HFFc6 (cell line): ENCODE measurements around the gene TCEA2. TPM values are rescaled to one million over a fixed set of nuclear protein-coding genes. Genes with fewer than 3 reads are reported as not detected.

Experiments used
- DNase-seq: peaks from one replicate; pipeline ENCODE4 v3.0.0-alpha.2; 2018
- H3K27ac Mint-ChIP-seq: 2 replicates; pipeline ENCODE4 v1.8.0; 2020; ENCODE audit warnings: mild to moderate bottlenecking, mixed read lengths
- H3K27me3 Mint-ChIP-seq: 2 replicates; pipeline ENCODE4 v1.8.0; 2021; ENCODE audit warnings: mild to moderate bottlenecking, moderate library complexity, mixed read lengths; ENCODE audit not compliant: insufficient read depth
- H3K36me3 Mint-ChIP-seq: 2 replicates; pipeline ENCODE4 v1.8.0; 2021; ENCODE audit warnings: low read depth, mixed read lengths
- H3K4me1 Mint-ChIP-seq: 2 replicates; pipeline ENCODE4 v1.8.0; 2020; ENCODE audit warnings: low read depth, mixed read lengths
- H3K4me3 Mint-ChIP-seq: 2 replicates; pipeline ENCODE4 v1.8.0; 2020; ENCODE audit warnings: mild to moderate bottlenecking, moderate library complexity, mixed read lengths
- H3K9me3 Mint-ChIP-seq: 2 replicates; pipeline ENCODE4 v1.8.0; 2020; ENCODE audit warnings: mild to moderate bottlenecking, mixed read lengths
- total RNA-seq, 6 experiments: library from RNA; stranded (reverse); fragmentation: NEBNext Ultra II Directional; extraction: Animal tissue kit (Norgen Biotek cat#: 25700); gene quantifications; 2 replicates in 1 of 6; 3 replicates in 5 of 6; pipeline ENCODE4 v1.2.3, GENCODE V29; 2021
- TF ChIP-seq, protein P1 (sequence below): fragments of 200-600 bp; sonication (generic); IDR thresholded peaks from 2 replicates; pipeline ENCODE4 v1.5.0; 2021; ENCODE audit warnings: antibody characterized with exemption, mild to moderate bottlenecking

Gene TCEA2
- total RNA-seq, 6 experiments from 2014 or later = 36.8 to 47.4 (median 41.5) TPM

DNA sequence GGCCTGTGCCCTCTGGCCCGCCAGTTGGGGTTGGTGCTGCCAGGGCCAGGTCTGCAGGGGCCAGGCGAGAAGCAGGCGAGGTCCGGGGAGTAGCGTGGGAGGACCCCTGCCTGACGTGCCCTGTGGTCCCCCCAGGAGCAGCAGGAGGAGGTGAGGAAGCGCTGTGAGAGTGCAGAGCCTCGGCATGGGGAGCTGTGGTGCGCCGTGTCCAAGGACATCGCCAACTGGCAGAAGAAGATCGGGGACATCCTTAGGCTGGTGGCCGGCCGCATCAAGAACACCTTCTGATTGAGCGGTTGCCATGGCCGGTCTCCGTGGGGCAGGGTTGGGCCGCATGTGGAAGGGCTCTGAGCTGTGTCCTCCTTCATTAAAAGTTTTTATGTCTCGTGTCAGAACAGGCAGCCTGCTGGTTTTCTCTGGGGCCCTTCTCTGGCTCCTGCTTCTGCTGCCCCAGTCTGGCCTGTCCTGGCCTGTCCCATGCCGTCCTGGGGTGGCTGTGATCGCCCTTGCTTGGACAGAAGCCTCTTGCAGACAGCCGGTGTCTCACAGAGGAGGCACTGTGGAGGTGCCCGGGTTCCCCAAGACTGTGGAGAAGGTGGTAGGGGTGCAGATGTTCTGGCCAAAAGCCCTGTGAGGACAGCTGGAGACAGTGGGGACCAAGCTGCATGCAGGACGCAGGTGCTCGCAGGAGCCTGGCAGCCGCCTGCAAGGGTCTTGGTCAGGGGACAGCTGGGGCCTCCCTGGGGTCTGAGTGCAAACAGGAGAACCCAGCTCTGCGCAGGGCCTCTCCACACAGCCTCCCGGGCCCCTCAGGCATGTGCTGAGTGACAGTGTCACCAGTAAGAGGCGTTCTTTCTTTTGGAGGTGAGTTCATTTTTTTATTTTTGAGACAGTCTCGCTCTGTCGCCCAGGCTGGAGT is 30.0 kb upstream of the TCEA2 start:
- Mint-ChIP-seq H3K4me3 (no peak overlapping the region), H3K27me3 (peaks cover 5% of the 10 kb centered on the region), H3K4me1 (0 out of 2 replicates have a peak, but pooled peaks cover 4% of the 10 kb centered on the region), H3K27ac (no peak overlapping the region), H3K36me3 (peaks cover 12% of the 10 kb centered on the region), H3K9me3 (no peaks in the 10 kb centered on the region)
- TF ChIP-seq, protein P1, sequence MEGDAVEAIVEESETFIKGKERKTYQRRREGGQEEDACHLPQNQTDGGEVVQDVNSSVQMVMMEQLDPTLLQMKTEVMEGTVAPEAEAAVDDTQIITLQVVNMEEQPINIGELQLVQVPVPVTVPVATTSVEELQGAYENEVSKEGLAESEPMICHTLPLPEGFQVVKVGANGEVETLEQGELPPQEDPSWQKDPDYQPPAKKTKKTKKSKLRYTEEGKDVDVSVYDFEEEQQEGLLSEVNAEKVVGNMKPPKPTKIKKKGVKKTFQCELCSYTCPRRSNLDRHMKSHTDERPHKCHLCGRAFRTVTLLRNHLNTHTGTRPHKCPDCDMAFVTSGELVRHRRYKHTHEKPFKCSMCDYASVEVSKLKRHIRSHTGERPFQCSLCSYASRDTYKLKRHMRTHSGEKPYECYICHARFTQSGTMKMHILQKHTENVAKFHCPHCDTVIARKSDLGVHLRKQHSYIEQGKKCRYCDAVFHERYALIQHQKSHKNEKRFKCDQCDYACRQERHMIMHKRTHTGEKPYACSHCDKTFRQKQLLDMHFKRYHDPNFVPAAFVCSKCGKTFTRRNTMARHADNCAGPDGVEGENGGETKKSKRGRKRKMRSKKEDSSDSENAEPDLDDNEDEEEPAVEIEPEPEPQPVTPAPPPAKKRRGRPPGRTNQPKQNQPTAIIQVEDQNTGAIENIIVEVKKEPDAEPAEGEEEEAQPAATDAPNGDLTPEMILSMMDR = no peak
- no peak for DNase-seq

DNA sequence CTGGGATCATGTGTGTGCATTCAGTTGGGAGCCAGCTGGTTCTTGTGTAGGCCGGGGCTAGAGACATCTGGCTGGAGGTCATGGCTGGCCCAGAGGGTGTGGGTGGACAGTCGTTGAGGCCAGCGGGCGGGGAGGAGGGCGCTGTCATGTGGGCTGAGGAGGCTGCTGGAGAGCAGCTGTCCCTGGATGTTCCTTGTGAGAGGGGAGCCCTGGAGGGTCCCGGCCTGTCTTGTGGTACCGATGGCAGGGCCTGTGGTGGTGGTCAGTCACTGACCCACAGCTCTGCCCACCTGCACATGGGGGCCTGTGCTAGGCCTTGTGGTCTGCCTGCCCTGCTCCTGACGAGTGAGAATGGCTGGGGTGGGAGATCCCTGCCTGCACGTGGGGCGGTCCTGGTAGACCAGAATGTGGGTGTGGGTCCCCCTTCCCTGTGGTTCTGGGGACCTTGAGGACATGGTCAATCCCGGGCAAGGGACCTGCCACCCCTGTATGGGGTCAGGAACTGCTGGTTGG is 29.0 kb upstream of the TCEA2 start:
- peaks cover 7% of the 10 kb centered on the region; the same call in 1 of the 2 replicates for H3K36me3 Mint-ChIP-seq
- TF ChIP-seq, protein P1 = no peak

GRCh38 chr20:64035066-64035932 is 27.7 kb upstream of the TCEA2 start:
- no peaks in the 10 kb centered on the region for H3K9me3 Mint-ChIP-seq
- H3K27me3 Mint-ChIP-seq = peaks cover 11% of the 10 kb centered on the region
- H3K4me3 Mint-ChIP-seq = no peak overlapping the region
- H3K36me3 Mint-ChIP-seq = no peaks in the 10 kb centered on the region; the same call in 1 of the 2 replicates
- 0 out of 2 replicates have a peak, but pooled peaks cover 4% of the 10 kb centered on the region for H3K4me1 Mint-ChIP-seq
- H3K27ac Mint-ChIP-seq = no peak overlapping the region
- TF ChIP-seq, protein P1 = no peak
- DNase-seq = no peak

More for the DNA sequence above, 29.0 kb upstream of the TCEA2 start:
- Mint-ChIP-seq H3K9me3 (no peaks in the 10 kb centered on the region), H3K27me3 (peaks cover 5% of the 10 kb centered on the region), H3K4me3 (no peak overlapping the region), H3K27ac (no peak overlapping the region), H3K4me1 (0 out of 2 replicates have a peak, but pooled peaks cover 4% of the 10 kb centered on the region)
- no peak for DNase-seq

GRCh38 chr20:64035933-64036345 is 27.1 kb upstream of the TCEA2 start, which contains the start of gene C20orf204:
TSS of gene C20orf204 (plus strand) at chr20:64036182. CDS start at chr20:64036324, 142 bp downstream.
- no peaks in the 10 kb centered on the region; the same call in 1 of the 2 replicates for H3K36me3 Mint-ChIP-seq
- TF ChIP-seq, protein P1 = no peak
- no peak within 1 kb of the TSS for H3K4me3 Mint-ChIP-seq

More at GRCh38 chr20:64035933-64036345, 27.1 kb upstream of the TCEA2 start, which contains the start of gene C20orf204:
- H3K4me1 Mint-ChIP-seq = 0 out of 2 replicates have a peak, but pooled peaks cover 4% of the 10 kb centered on the region
- no peak within 1 kb of the TSS for H3K27ac Mint-ChIP-seq
- H3K27me3 Mint-ChIP-seq = peaks cover 13% of the 10 kb centered on the region
- no peak for DNase-seq
- H3K9me3 Mint-ChIP-seq = no peaks in the 10 kb centered on the region
